B cell (primary cell): Measurements from ENCODE around the gene CAMK2A. TPM values are rescaled to one million over a fixed set of nuclear protein-coding genes. Genes with fewer than 3 reads are reported as not detected.

ENCODE experiments used
- ATAC-seq: fragments of 200-7000 bp; cut with Tn5 transposase; one replicate; pipeline ENCODE4 v1.10.0; 2021; ENCODE audit warnings: low read depth, mild to moderate bottlenecking, moderate number of reproducible peaks, moderate library complexity
- CTCF ChIA-PET: fragments of 350-600 bp; sonication (Branson Sonifier 250); formaldehyde crosslinking; loops from one replicate; lab custom pipeline; 2021; ENCODE audit warnings: antibody characterized with exemption, inconsistent platforms; lab: Charles Lee
- POLR2A ChIA-PET: fragments of 350-600 bp; sonication (Branson Sonifier 250); formaldehyde crosslinking; loops from one replicate; lab custom pipeline; 2021; ENCODE audit warnings: antibody characterized with exemption; lab: Charles Lee
- DNase-seq: peaks from one replicate; pipeline ENCODE4 v3.0.0; 2013
- H2AFZ ChIP-seq: 2 replicates; pipeline ENCODE4 v1.6.1; 2012; ENCODE audit warnings: mild to moderate bottlenecking, low read depth, low read length; ENCODE audit not compliant: insufficient read depth, poor library complexity, severe bottlenecking
- H3K27ac ChIP-seq, 2 donors: 1 replicate in 1 of 2; 2 replicates in 1 of 2; pipeline ENCODE4 v1.5.1; 2012 to 2013; ENCODE audit warnings: low read length in 2 of 2, mild to moderate bottlenecking in 2 of 2, moderate library complexity in 1 of 2
- H3K27me3 ChIP-seq, 4 experiments: fragments of 200-600 bp in 1 of 4; sonication (generic) in 1 of 4; replicated peaks in 1 of 4; 1 replicate in 2 of 4; 2 replicates in 2 of 4; pipeline versions ENCODE4 v1.6.1 to v1.7.0; 2013 to 2016; ENCODE audit warnings: low read length in 3 of 4, mild to moderate bottlenecking in 2 of 4, mixed read lengths in 1 of 4, moderate library complexity in 1 of 4; ENCODE audit not compliant: insufficient read depth in 4 of 4, control insufficient read depth in 3 of 4; ENCODE audit errors: control extremely low read depth in 1 of 4
- H3K36me3 ChIP-seq, 2 experiments: replicated peaks in 1 of 2; 1 replicate in 1 of 2; 2 replicates in 1 of 2; pipeline versions ENCODE4 v1.6.1 to v1.7.1; 2013; ENCODE audit warnings: low read length in 1 of 2; ENCODE audit not compliant: insufficient read depth in 2 of 2, control insufficient read depth in 1 of 2; ENCODE audit errors: control extremely low read depth in 1 of 2, extremely low read depth in 1 of 2
- H3K4me1 ChIP-seq, 2 donors: fragments of 200-600 bp in 1 of 2; sonication (generic) in 1 of 2; 1 replicate in 1 of 2; 2 replicates in 1 of 2; pipeline versions ENCODE4 v1.5.1 to v1.6.1; 2013 to 2017; ENCODE audit warnings: low read length in 2 of 2; ENCODE audit not compliant: control insufficient read depth in 2 of 2, insufficient read depth in 2 of 2
- H3K4me2 ChIP-seq: replicated peaks from 2 replicates; pipeline ENCODE3; 2012; ENCODE audit warnings: mild to moderate bottlenecking, low read depth, low read length; ENCODE audit not compliant: poor library complexity, severe bottlenecking
- H3K4me3 ChIP-seq, 5 experiments: fragments of 200-600 bp in 1 of 5; sonication (generic) in 1 of 5; 1 replicate in 3 of 5; 2 replicates in 2 of 5; pipeline versions ENCODE4 v1.5.1 to v1.7.0; 2011 to 2016; ENCODE audit warnings: low read length in 4 of 5, mild to moderate bottlenecking in 4 of 5, low read depth in 2 of 5, control low read depth in 1 of 5, moderate library complexity in 1 of 5; ENCODE audit not compliant: insufficient read depth in 1 of 5; ENCODE audit errors: control extremely low read depth in 1 of 5, extremely low read depth in 1 of 5
- H3K79me2 ChIP-seq: fragments of 200-600 bp; sonication (generic); one replicate; pipeline ENCODE4 v1.6.0; 2016; ENCODE audit warnings: low read length; ENCODE audit not compliant: control insufficient read depth, insufficient read depth
- H3K9ac ChIP-seq: fragments of 200-600 bp; sonication (generic); 2 replicates; pipeline ENCODE4 v1.6.1; 2017; ENCODE audit warnings: mild to moderate bottlenecking, low read length, moderate library complexity
- H3K9me3 ChIP-seq, 3 donors: one replicate each; pipeline versions ENCODE4 v1.6.1 to v1.7.1; 2013; ENCODE audit warnings: low read length in 2 of 3; ENCODE audit not compliant: control insufficient read depth in 2 of 3, insufficient read depth in 1 of 3; ENCODE audit errors: control extremely low read depth in 1 of 3
- H4K20me1 ChIP-seq: 2 replicates; pipeline ENCODE4 v1.6.0; 2012; ENCODE audit warnings: mild to moderate bottlenecking, low read length; ENCODE audit not compliant: insufficient read depth, control insufficient read depth, poor library complexity, severe bottlenecking
- H3K27ac Mint-ChIP-seq: one replicate; pipeline ENCODE4 v1.8.0; 2021; ENCODE audit warnings: mixed read lengths
- H3K27me3 Mint-ChIP-seq: one replicate; pipeline ENCODE4 v1.8.0; 2021; ENCODE audit warnings: mixed read lengths
- H3K4me1 Mint-ChIP-seq: one replicate; pipeline ENCODE4 v1.8.0; 2021; ENCODE audit warnings: mixed read lengths
- H3K4me3 Mint-ChIP-seq: one replicate; pipeline ENCODE4 v1.8.0; 2021; ENCODE audit warnings: mixed read lengths
- H3K9me3 Mint-ChIP-seq: one replicate; pipeline ENCODE4 v1.8.0; 2022; ENCODE audit warnings: mixed read lengths; ENCODE audit not compliant: insufficient read depth
- CTCF ChIP-seq: fragments of 200-600 bp; IDR thresholded peaks from one replicate; pipeline ENCODE4 v1.8.0; 2022; ENCODE audit warnings: antibody characterized with exemption, mild to moderate bottlenecking
- EZH2 ChIP-seq: IDR thresholded peaks from 2 replicates; pipeline ENCODE4 v1.6.1; 2012; ENCODE audit warnings: borderline replicate concordance, low read depth, mild to moderate bottlenecking, moderate library complexity, low read length; ENCODE audit not compliant: insufficient read depth, poor library complexity, severe bottlenecking
- WGBS: methylation state at CpG from one replicate; pipeline ENCODE4 v1.1.5; 2013; ENCODE audit warnings: missing lambda C conversion rate; ENCODE audit not compliant: insufficient coverage; 5-methylcytosine and 5-hydroxymethylcytosine counted together
- intact Hi-C: fragments of 100-400 bp; cut with micrococcal nuclease; formaldehyde crosslinking; loops from one replicate; pipeline ENCODE4 v1.10.0; 2022
- polyA plus RNA-seq: library from polyadenylated mRNA; depleted of rRNA; stranded (reverse); fragments of >200 nt; gene quantifications from 2 replicates; pipeline ENCODE4 v1.2.3, GENCODE V29; 2012
- total RNA-seq, 2 donors: library from RNA; stranded (reverse); fragments of 120-200 nt in 1 of 2; gene quantifications; 1 replicate in 1 of 2; 2 replicates in 1 of 2; pipeline versions ENCODE4 v1.2.3 to v1.2.4, GENCODE V29; 2013 to 2022

The CAMK2A gene
- total and polyA plus RNA-seq, 2 donors (not counting 1 experiment from before 2014, with no cell fraction given) = not detected

- Histone ChIP-seq H3K9ac (no peak overlapping the region), H3K4me3 (no peak overlapping the region), H3K4me1 (no peaks in the 10 kb centered on the region), H2AFZ (no peak overlapping the region), H3K4me2 (no peak overlapping the region), H3K27me3 (peaks cover 0 to 3% (median 0%) of the 10 kb centered on the region in 4 experiments), H3K27ac (no peak overlapping the region), H3K9me3 (peaks cover 0 to 5% (median 0%) of the 10 kb centered on the region in 3 donors), H3K36me3 (no peaks in the 10 kb centered on the region), H4K20me1 (no peaks in the 10 kb centered on the region), H3K79me2 (no peaks in the 10 kb centered on the region)
- POLR2A ChIA-PET = no interaction called here
- TF ChIP-seq CTCF = no peak
- no peak for TF ChIP-seq EZH2
- intact Hi-C loops = no loop called here
- H3K27me3 Mint-ChIP-seq = peaks cover 7% of the 10 kb centered on the region
- CTCF ChIA-PET = no interaction called here
- ATAC-seq (no peak), DNase-seq (no peak)
- H3K4me1 Mint-ChIP-seq = no peaks in the 10 kb centered on the region
- no peaks in the 10 kb centered on the region for H3K9me3 Mint-ChIP-seq
- no peak overlapping the region for H3K27ac Mint-ChIP-seq
- H3K4me3 Mint-ChIP-seq = no peak overlapping the region
- WGBS = 97% methylated on average over 7 of the region's 9 CpGs
Observed at GRCh38 chr5:150247726-150248125, 41.8 kb downstream of the CAMK2A start.

- no peaks in the 10 kb centered on the region for H3K4me1 ChIP-seq
- ATAC-seq (no peak), DNase-seq (no peak)
- H3K9me3 ChIP-seq = peaks cover 0 to 5% (median 0%) of the 10 kb centered on the region in 3 donors
- 85% methylated on average over 5 of the region's 5 CpGs for WGBS
- no peaks in the 10 kb centered on the region for H4K20me1 ChIP-seq
- H3K79me2 ChIP-seq = no peaks in the 10 kb centered on the region
- no peak overlapping the region for H3K4me3 ChIP-seq
- no peaks in the 10 kb centered on the region for H3K36me3 ChIP-seq
- CTCF ChIA-PET = interaction anchor here (0.6 kb wide), 1 partner anchor 187 kb away, joined by 4 read pairs; no protein-coding TSS in a partner anchor
- no peak overlapping the region for H2AFZ ChIP-seq
- H3K9me3 Mint-ChIP-seq = no peaks in the 10 kb centered on the region
- H3K27ac ChIP-seq = no peak overlapping the region
- no peak overlapping the region for H3K27ac Mint-ChIP-seq
- H3K27me3 Mint-ChIP-seq = peaks cover 7% of the 10 kb centered on the region
- H3K9ac ChIP-seq = no peak overlapping the region
- H3K4me1 Mint-ChIP-seq = no peaks in the 10 kb centered on the region
- no peak for TF ChIP-seq CTCF
- TF ChIP-seq EZH2 = no peak
- no peak overlapping the region for H3K4me3 Mint-ChIP-seq
- peaks cover 0 to 3% (median 0%) of the 10 kb centered on the region in 4 experiments for H3K27me3 ChIP-seq
- H3K4me2 ChIP-seq = no peak overlapping the region
- POLR2A ChIA-PET = no interaction called here
- intact Hi-C loops = no loop called here
Observed at GRCh38 chr5:150246835-150247234, 42.7 kb downstream of the CAMK2A start.
